Kidney epithelial cell (primary cell): ENCODE data around the gene RECK. TPM values are rescaled to one million over a fixed set of nuclear protein-coding genes. Genes with fewer than 3 reads are reported as not detected.

Source experiments
- DNase-seq: peaks from one replicate; pipeline ENCODE4 v3.0.0-alpha.2; 2010; ENCODE audit warnings: low read depth
- H3K27me3 ChIP-seq: 2 replicates; pipeline ENCODE4 v1.6.0; 2011; ENCODE audit warnings: low read length; ENCODE audit not compliant: control insufficient read depth, insufficient read depth
- H3K36me3 ChIP-seq: 2 replicates; pipeline ENCODE4 v1.5.1; 2011; ENCODE audit warnings: low read length; ENCODE audit not compliant: control insufficient read depth, insufficient read depth
- H3K4me3 ChIP-seq: 2 replicates; pipeline ENCODE4 v1.5.1; 2011; ENCODE audit warnings: low read depth, mild to moderate bottlenecking, control low read depth, low read length
- total RNA-seq: library from RNA; depleted of rRNA; stranded (reverse); fragments of >200 nt; gene quantifications from 2 replicates; pipeline ENCODE4 v1.2.3, GENCODE V29; 2015
- TF ChIP-seq, protein P1 (sequence below): IDR thresholded peaks from 2 replicates; pipeline ENCODE4 v1.5.1; 2011; ENCODE audit warnings: mild to moderate bottlenecking, moderate library complexity, low read length, control low read depth, inconsistent platforms; ENCODE audit not compliant: insufficient read depth, poor library complexity, severe bottlenecking

The RECK gene
- total RNA-seq, 1 donor from 2014 or later, result 4.0 TPM

DNA sequence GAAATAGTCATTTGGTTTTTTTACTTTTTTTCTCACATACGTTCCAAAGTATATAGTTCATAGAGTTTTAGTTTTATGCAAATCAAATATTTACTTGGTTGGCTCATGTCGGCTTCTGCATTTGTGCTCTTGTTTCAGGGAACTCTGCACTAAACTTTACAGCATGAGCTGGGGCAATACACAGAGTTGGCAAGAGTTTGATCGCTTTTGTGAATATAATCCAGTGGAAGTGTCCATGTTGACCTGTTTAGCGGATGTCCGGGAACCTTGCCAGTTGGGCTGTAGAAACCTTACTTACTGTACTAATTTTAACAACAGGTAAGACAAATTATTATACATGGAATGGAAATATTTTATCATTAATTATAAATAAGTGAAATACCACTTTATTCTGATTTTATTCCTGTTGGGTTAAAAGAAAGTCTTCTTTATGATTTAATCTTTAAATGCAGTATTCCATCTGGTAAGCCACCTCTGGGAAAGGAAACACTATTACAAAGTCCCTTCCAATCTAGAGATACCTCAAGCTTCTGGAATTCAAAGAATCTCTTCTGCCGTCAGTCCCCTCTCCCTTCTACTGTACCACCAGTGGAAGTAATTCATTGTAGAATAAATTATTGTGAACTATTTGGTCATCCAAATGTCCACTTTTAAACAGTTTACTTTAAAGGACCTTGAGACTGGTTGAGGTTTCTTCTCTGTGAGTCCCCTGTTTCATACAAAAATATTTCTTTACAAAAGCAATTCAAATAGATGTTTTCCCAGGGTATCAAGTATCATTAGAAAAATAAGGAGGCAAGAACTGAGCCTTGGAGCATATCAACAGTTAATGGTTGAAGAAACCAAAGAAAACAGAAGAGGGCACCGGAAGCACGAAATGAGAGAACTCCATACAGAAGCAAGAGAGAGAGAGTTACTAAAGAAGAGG, 54.6 kb downstream of the RECK start:
- no peaks in the 10 kb centered on the region for H3K27me3 ChIP-seq
- no peaks in the 10 kb centered on the region for H3K36me3 ChIP-seq
- TF ChIP-seq, protein P1, sequence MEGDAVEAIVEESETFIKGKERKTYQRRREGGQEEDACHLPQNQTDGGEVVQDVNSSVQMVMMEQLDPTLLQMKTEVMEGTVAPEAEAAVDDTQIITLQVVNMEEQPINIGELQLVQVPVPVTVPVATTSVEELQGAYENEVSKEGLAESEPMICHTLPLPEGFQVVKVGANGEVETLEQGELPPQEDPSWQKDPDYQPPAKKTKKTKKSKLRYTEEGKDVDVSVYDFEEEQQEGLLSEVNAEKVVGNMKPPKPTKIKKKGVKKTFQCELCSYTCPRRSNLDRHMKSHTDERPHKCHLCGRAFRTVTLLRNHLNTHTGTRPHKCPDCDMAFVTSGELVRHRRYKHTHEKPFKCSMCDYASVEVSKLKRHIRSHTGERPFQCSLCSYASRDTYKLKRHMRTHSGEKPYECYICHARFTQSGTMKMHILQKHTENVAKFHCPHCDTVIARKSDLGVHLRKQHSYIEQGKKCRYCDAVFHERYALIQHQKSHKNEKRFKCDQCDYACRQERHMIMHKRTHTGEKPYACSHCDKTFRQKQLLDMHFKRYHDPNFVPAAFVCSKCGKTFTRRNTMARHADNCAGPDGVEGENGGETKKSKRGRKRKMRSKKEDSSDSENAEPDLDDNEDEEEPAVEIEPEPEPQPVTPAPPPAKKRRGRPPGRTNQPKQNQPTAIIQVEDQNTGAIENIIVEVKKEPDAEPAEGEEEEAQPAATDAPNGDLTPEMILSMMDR, result no peak
- peak; percentile 64 for DNase-seq
- H3K4me3 ChIP-seq, result no peak overlapping the region

DNA sequence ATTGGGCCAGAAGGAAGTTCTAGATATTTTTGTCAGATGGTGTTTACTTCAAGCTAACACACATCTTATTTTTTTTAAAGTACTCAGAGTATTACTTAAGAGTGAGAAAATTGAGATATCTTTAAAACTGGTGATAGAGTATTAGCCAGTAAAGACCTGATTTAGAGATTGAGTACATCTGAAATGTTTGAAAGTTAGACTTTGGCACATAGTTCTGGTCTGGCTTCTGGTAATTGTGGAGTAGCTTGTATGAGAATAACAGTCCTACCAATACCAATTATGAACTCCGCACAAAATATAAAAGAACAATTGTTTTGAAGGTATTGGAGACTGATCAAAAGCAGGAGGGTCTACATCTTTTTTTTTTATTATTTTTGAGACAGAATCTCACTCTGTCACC, 55.3 kb downstream of the RECK start:
- no peak overlapping the region for H3K4me3 ChIP-seq
- TF ChIP-seq, protein P1, result no peak
- no peaks in the 10 kb centered on the region for H3K36me3 ChIP-seq
- DNase-seq, result no peak
- H3K27me3 ChIP-seq, result no peaks in the 10 kb centered on the region

DNA sequence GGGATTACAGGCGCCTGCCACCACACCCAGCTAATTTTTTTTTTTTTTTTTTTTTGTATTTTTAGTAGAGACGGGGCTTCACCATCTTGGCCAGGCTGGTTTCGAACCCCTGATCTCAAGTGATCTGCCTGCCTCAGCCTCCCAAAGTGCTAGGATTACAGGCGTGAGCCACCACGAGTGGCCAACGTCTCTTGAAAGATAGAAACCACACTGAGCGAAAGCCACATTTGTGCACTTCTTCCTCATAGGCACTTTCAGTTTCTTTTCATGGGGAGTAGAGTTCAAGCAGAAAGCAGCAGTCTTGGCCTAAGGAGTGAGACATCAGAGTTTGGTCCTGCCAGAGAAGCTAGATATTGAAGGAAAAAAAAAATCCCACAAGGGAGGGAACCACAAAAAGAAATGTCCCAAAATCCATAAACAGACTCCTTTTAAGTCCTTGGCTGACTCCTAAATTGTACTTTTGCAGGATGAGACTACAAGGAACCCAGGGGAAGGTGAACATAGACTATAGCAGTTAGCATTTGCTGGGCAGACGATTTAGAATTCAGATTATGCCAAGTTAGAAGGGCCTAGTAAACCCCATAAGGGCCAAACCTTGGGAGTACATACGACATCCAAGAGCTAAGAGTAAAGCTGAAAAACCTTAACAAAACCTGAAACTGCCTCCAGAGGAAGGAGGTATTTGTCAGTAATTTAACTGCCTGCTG, 55.9 kb downstream of the RECK start:
- Histone ChIP-seq H3K4me3 (no peak overlapping the region), H3K36me3 (no peaks in the 10 kb centered on the region), H3K27me3 (no peaks in the 10 kb centered on the region)
- DNase-seq, result no peak
- TF ChIP-seq, protein P1, result no peak

DNA sequence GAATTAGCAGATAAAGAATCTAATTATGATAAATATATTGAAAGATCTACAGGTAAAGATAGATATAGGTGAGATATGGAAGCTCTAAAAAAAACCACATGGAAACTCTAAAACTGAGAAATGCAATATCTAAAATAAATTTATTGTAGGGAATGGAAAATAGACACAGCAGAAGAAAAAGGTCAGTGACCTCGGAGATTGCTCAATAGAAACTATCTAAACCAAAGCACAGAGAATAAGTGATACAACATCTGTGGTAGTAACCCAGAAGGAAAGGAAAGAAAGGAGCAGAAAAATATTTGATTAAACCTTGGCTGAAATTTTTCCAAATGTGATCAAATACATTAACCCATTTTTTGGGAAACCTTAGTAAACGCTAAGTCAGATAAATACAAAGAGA, 56.7 kb downstream of the RECK start:
- Histone ChIP-seq H3K4me3 (no peak overlapping the region), H3K27me3 (no peaks in the 10 kb centered on the region), H3K36me3 (no peaks in the 10 kb centered on the region)
- no peak for DNase-seq
- TF ChIP-seq, protein P1, result no peak

DNA sequence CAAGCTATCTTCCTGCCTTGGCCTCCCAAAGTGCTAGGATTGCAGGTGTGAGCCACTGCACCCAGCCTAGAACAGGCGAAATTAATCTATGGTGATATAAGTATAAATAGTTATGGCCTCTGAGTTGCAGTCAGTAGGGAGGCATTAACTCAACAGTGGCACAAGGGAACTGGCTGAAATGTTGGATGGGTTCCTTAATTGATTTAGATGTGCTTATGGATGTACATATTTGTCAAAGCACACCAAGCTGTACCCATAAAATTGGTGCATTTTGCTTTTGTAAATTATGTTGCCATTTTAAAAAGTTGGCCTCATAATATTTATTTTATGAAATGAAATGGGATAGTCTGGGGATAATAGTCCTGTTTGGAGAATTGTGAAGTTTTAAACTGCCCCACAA, 63.0 kb downstream of the RECK start:
- Histone ChIP-seq H3K27me3 (no peaks in the 10 kb centered on the region), H3K36me3 (no peaks in the 10 kb centered on the region), H3K4me3 (no peak overlapping the region)
- TF ChIP-seq, protein P1, result no peak
- no peak for DNase-seq
